ENCODE data around the gene ANXA11.
"Not testable (repeated sequence)": the region's sequence is repeated elsewhere in the genome, so short reads cannot be mapped to it uniquely, and the experiment has no call there.

DNA sequence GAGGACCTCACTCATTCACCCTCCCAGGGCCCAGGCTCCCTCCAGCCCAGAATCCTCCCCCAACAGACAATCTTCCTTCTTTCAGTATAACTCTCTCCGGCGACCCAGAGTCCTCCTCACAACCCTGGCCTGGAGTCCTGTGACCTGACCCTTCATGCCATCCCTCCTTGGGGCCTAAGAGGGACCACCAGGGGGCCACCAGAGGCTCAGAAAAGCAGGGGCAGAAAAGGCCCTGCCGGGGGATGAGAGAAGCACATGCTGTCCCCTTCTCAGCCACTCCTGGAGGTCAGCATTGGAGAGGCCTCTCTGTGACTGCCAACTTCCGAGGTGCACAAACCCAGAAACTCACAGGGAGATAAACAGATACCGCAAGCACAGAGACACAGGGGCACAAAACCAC is 31.1 kb upstream of the ANXA11 start:
- TF ChIP-seq, protein P1, sequence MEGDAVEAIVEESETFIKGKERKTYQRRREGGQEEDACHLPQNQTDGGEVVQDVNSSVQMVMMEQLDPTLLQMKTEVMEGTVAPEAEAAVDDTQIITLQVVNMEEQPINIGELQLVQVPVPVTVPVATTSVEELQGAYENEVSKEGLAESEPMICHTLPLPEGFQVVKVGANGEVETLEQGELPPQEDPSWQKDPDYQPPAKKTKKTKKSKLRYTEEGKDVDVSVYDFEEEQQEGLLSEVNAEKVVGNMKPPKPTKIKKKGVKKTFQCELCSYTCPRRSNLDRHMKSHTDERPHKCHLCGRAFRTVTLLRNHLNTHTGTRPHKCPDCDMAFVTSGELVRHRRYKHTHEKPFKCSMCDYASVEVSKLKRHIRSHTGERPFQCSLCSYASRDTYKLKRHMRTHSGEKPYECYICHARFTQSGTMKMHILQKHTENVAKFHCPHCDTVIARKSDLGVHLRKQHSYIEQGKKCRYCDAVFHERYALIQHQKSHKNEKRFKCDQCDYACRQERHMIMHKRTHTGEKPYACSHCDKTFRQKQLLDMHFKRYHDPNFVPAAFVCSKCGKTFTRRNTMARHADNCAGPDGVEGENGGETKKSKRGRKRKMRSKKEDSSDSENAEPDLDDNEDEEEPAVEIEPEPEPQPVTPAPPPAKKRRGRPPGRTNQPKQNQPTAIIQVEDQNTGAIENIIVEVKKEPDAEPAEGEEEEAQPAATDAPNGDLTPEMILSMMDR (IDR thresholded peaks at IDR 0.05), result not testable (repeated sequence)
- not testable (repeated sequence) for TF ChIP-seq EZH2 (IDR thresholded peaks at IDR 0.05; ENCODE audit: borderline replicate concordance, insufficient read depth, low read depth, low read length, poor library complexity, severe bottlenecking)

Measured in B cell (primary cell).